Measurements from ENCODE around the gene SMIM7. TPM values are rescaled to one million over a fixed set of nuclear protein-coding genes. Genes with fewer than 3 reads are reported as not detected.
"Not testable (repeated sequence)": the region's sequence is repeated elsewhere in the genome, so short reads cannot be mapped to it uniquely, and the experiment has no call there.

Gene SMIM7
- total RNA-seq, 6 experiments from 2014 or later = 34.7 to 76.5 (median 41.2) TPM

- H3K27ac ChIP-seq = no peak overlapping the region
- H3K36me3 ChIP-seq = no peaks in the 10 kb centered on the region
- ATAC-seq (no peak), DNase-seq (no peak)
- H3K27me3 ChIP-seq = no peaks in the 10 kb centered on the region
- no peaks in the 10 kb centered on the region for H3K9me3 ChIP-seq
- no peak overlapping the region for H3K4me3 ChIP-seq
- WGBS (ENCODE audit: insufficient coverage, low coverage, low lambda C conversion rate, missing lambda C conversion rate) = 98% methylated on average over 8 of the region's 13 CpGs
- no peaks in the 10 kb centered on the region for H3K4me1 ChIP-seq
- TF ChIP-seq POLR2A (IDR thresholded peaks at IDR 0.05) (no peak), CTCF (IDR thresholded peaks at IDR 0.05) (no peak)
- intact Hi-C loops (cut with DNase I) = no loop called here
Measured at GRCh38 chr19:16670291-16670690, 10.3 kb upstream of the SMIM7 start.

GRCh38 chr19:16668702-16669101 is 8.8 kb upstream of the SMIM7 start:
- intact Hi-C loops (cut with DNase I); H3K27me3 ChIP-seq; H3K4me3 ChIP-seq; DNase-seq; H3K36me3 ChIP-seq; ATAC-seq; H3K9me3 ChIP-seq; H3K4me1 ChIP-seq; H3K27ac ChIP-seq: not testable (repeated sequence)
- 100% methylated on average over 1 of the region's 4 CpGs for WGBS (ENCODE audit: insufficient coverage, low coverage, low lambda C conversion rate, missing lambda C conversion rate)

- WGBS (ENCODE audit: insufficient coverage, low coverage, low lambda C conversion rate, missing lambda C conversion rate) = 90% methylated on average over 5 of the region's 5 CpGs
- H3K27me3 ChIP-seq = no peaks in the 10 kb centered on the region
- TF ChIP-seq CTCF (IDR thresholded peaks at IDR 0.05) = no peak
- no peak for TF ChIP-seq POLR2A (IDR thresholded peaks at IDR 0.05)
Measured at GRCh38 chr19:16668176-16668575, 8.2 kb upstream of the SMIM7 start.

GRCh38 chr19:16661480-16662034 is 1.6 kb upstream of the SMIM7 start:
- no peak for ATAC-seq
- Histone ChIP-seq H3K4me3 (peak overlapping the region; percentile 70 to 98 (median 88)), H3K4me1 (peaks cover 0 to 18% (median 3%) of the 10 kb centered on the region in 4 donors), H3K27ac (no peak overlapping the region), H3K27me3 (no peaks in the 10 kb centered on the region), H3K9me3 (no peaks in the 10 kb centered on the region), H3K36me3 (peaks cover 0 to 20% (median 6%) of the 10 kb centered on the region in 4 donors)
- TF ChIP-seq CTCF (IDR thresholded peaks at IDR 0.05) (no peak), POLR2A (IDR thresholded peaks at IDR 0.05) (no peak)
- intact Hi-C loops (cut with DNase I) = no loop called here
- WGBS (ENCODE audit: insufficient coverage, low coverage, low lambda C conversion rate, missing lambda C conversion rate) = 0% methylated on average over 9 of the region's 31 CpGs
- peak; percentile 38 to 66 (median 59) for DNase-seq

More at GRCh38 chr19:16668176-16668575, 8.2 kb upstream of the SMIM7 start:
- intact Hi-C loops (cut with DNase I) = no loop called here
- H3K27ac ChIP-seq = no peak overlapping the region
- DNase-seq (no peak), ATAC-seq (no peak)
- no peak overlapping the region for H3K4me3 ChIP-seq
- no peaks in the 10 kb centered on the region for H3K9me3 ChIP-seq
- H3K4me1 ChIP-seq = no peaks in the 10 kb centered on the region
- H3K36me3 ChIP-seq = no peaks in the 10 kb centered on the region

- H3K9me3 ChIP-seq = no peaks in the 10 kb centered on the region
- intact Hi-C loops (cut with DNase I) = no loop called here
- H3K27ac ChIP-seq = peak within 1 kb of the TSS; percentile 64 to 78 (median 75)
- H3K4me1 ChIP-seq = peaks cover 0 to 18% (median 3%) of the 10 kb centered on the region in 4 donors
- peaks cover 0 to 26% (median 6%) of the 10 kb centered on the region in 4 donors for H3K36me3 ChIP-seq
- DNase-seq (peak; percentile 69 to 75 (median 75)), ATAC-seq (peak; percentile 31 to 57 (median 46))
- peak within 1 kb of the TSS; percentile 70 to 98 (median 88) for H3K4me3 ChIP-seq
- H3K27me3 ChIP-seq = no peaks in the 10 kb centered on the region
- TF ChIP-seq POLR2A (IDR thresholded peaks at IDR 0.05) = peak; percentile 16
- no peak for TF ChIP-seq CTCF (IDR thresholded peaks at IDR 0.05)
- 0% methylated on average over 28 of the region's 76 CpGs for WGBS (ENCODE audit: insufficient coverage, low coverage, low lambda C conversion rate, missing lambda C conversion rate)
Measured at GRCh38 chr19:16660763-16661479, 977 bp upstream of the SMIM7 start, which contains the start of gene TMEM38A. TSS of gene TMEM38A (plus strand) at chr19:16661139. CDS start at chr19:16661218, 79 bp downstream.
